Brain microvascular endothelial cell (primary cell): ENCODE measurements around the gene GTF2A2.

ENCODE experiments used
- DNase-seq: peaks from one replicate; pipeline ENCODE4 v3.0.0-alpha.2; 2020
- H3K27ac ChIP-seq: fragments of 250-450 bp; sonication (Bioruptor Pico); 2 replicates; pipeline ENCODE4 v1.5.1; 2020; ENCODE audit warnings: mild to moderate bottlenecking, moderate library complexity
- H3K27me3 ChIP-seq: fragments of 250-450 bp; sonication (Bioruptor Pico); replicated peaks from 2 replicates; pipeline ENCODE4 v1.5.1; 2020; ENCODE audit warnings: mild to moderate bottlenecking
- H3K36me3 ChIP-seq: fragments of 250-450 bp; sonication (Bioruptor Pico); replicated peaks from 2 replicates; pipeline ENCODE4 v1.5.1; 2020; ENCODE audit warnings: mild to moderate bottlenecking
- H3K4me3 ChIP-seq: 2 replicates; pipeline ENCODE4 v1.5.1; 2011; ENCODE audit warnings: low read depth, mild to moderate bottlenecking, control low read depth, low read length, moderate library complexity
- in situ Hi-C: cut with HindIII; loops from 2 replicates; pipeline ENCODE4 v1.10.0; 2017; ENCODE audit warnings: low sequenced_read_pairs, low pct_ligation_motif_present
- TF ChIP-seq, protein P1 (sequence below): IDR thresholded peaks from 2 replicates; pipeline ENCODE4 v1.5.1; 2011; ENCODE audit warnings: low read depth, mild to moderate bottlenecking, moderate library complexity, low read length, control low read depth, inconsistent platforms; ENCODE audit errors: missing control alignments

GTF2A2 gene

DNA sequence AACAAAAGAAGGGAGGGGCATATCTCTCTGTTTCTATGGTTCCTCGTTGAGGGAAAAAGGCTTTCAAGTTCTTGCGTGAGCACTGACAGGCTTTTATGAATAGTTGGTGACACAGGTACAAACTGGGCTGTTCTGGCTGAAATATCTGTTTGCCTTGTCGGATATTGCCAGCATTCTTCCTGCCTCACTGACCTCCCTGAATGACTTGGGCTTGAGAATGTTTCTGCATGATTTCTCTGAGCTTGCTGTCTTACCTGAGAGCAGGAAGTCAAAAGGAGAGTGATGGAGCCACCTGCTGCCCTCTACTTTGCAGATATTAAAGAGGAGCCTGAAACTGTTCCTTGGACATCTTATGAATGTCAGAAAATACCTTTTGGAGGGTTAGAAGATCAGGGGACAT, 40.9 kb downstream of the GTF2A2 start:
- in situ Hi-C loops, result no loop called here
- H3K27me3 ChIP-seq, result peaks cover 6% of the 10 kb centered on the region
- no peak overlapping the region for H3K4me3 ChIP-seq
- no peaks in the 10 kb centered on the region for H3K36me3 ChIP-seq
- no peak for DNase-seq
- TF ChIP-seq, protein P1, sequence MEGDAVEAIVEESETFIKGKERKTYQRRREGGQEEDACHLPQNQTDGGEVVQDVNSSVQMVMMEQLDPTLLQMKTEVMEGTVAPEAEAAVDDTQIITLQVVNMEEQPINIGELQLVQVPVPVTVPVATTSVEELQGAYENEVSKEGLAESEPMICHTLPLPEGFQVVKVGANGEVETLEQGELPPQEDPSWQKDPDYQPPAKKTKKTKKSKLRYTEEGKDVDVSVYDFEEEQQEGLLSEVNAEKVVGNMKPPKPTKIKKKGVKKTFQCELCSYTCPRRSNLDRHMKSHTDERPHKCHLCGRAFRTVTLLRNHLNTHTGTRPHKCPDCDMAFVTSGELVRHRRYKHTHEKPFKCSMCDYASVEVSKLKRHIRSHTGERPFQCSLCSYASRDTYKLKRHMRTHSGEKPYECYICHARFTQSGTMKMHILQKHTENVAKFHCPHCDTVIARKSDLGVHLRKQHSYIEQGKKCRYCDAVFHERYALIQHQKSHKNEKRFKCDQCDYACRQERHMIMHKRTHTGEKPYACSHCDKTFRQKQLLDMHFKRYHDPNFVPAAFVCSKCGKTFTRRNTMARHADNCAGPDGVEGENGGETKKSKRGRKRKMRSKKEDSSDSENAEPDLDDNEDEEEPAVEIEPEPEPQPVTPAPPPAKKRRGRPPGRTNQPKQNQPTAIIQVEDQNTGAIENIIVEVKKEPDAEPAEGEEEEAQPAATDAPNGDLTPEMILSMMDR, result no peak
- no peak overlapping the region for H3K27ac ChIP-seq

DNA sequence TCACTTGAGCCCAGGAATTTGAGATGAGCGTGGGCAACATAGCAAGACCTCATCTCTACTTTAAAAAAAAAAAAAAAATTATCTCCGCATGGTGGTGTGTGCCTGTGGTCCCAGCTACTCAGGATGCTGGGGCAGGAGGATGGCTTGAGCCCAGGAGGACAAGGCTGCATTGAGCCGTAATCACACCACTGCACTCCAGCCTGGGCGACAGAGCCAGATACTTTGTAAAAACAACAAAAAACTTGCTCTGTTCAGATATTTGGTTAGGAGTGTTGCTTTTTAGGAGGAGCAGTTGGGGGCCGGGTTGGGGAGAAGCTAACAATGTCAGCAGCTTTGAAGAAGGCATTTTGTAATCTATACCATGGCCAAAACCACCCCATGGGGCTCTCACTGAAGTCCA, 41.7 kb downstream of the GTF2A2 start:
- TF ChIP-seq, protein P1, result no peak

DNA sequence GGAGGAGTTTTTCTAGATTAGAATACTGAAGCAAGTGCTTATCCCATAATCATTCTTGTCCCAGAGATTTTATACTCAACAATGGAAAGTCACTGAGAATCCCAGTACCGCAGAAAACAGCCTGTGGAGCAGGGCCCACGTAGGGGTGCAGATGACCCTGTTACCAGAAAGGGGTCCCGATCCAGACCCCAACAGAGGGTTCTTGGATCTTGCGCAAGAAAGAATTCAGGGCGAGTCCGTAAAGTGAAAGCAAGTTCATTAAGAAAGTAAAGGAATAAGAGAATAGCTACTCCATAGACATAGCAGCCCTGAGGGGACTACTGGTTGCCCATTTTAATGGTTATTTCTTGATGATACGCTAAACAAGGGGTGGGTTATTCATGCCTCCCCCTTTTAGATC, 43.2 kb downstream of the GTF2A2 start:
- no peak overlapping the region for H3K4me3 ChIP-seq
- in situ Hi-C loops, result no loop called here
- no peaks in the 10 kb centered on the region for H3K36me3 ChIP-seq
- no peak for DNase-seq
- H3K27me3 ChIP-seq, result peaks cover 6% of the 10 kb centered on the region
- H3K27ac ChIP-seq, result no peak overlapping the region
- TF ChIP-seq, protein P1, result no peak

More for the DNA sequence above, 41.7 kb downstream of the GTF2A2 start:
- H3K27me3 ChIP-seq, result peaks cover 6% of the 10 kb centered on the region
- no peaks in the 10 kb centered on the region for H3K36me3 ChIP-seq
- no peak overlapping the region for H3K27ac ChIP-seq
- in situ Hi-C loops, result no loop called here
- no peak overlapping the region for H3K4me3 ChIP-seq
- no peak for DNase-seq

DNA sequence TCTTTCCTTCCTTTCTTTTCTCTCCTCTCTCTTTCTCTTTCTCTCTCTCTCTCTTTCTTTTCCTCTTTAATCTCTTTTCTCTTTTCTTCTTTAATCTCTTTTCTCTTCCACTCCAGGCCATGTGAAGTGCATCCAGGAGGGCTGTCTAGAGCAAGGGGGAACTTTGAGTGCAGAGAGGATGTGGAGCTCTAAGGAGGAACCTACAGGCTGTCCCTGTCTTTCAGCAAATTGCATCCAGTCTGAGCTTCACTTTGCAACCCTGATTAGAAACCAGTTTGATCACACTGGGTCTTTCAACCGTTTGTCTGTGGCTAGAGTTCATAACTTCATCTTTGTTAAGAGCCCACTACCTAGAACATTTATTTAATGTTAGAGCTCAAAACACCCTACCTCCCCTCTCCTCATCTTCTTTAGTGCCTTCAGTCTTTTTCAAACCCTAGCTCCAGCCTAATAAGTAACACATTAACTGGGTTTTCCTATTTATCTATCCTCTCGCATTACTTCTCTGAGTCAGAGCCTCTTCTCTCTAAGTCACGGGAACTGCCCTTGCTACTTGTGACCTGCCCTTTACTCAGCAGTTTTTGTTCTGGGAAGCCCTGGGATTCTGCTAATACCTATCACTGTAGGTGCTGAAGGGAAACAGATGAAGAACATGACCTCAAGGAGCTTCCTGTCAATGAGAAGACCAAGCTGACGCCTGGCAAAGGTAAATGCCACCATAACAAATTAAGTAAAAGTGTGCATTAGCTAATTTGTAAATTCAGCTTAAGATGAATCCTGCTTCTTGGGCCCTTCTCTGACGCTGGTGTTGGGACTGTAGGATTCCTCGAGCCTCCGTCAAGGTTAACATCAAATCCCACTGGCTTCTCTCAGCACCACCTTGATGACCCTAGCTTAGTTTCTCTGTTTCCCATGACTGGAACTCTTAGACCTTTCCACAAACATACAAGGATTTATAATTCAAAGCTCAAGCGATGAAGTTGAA, 45.7 kb downstream of the GTF2A2 start, which contains the start of gene GCNT3:
Gene GCNT3, plus strand, starts transcription at position 508 of the 985 bp plus-strand sequence. CDS start 6,456 bp downstream, outside the sequence.
- Histone ChIP-seq H3K27ac (no peak within 1 kb of the TSS), H3K4me3 (no peak within 1 kb of the TSS), H3K36me3 (no peaks in the 10 kb centered on the region), H3K27me3 (peaks cover 4% of the 10 kb centered on the region)
- DNase-seq, result peak; percentile 23
- in situ Hi-C loops, result no loop called here
- TF ChIP-seq, protein P1, result no peak

DNA sequence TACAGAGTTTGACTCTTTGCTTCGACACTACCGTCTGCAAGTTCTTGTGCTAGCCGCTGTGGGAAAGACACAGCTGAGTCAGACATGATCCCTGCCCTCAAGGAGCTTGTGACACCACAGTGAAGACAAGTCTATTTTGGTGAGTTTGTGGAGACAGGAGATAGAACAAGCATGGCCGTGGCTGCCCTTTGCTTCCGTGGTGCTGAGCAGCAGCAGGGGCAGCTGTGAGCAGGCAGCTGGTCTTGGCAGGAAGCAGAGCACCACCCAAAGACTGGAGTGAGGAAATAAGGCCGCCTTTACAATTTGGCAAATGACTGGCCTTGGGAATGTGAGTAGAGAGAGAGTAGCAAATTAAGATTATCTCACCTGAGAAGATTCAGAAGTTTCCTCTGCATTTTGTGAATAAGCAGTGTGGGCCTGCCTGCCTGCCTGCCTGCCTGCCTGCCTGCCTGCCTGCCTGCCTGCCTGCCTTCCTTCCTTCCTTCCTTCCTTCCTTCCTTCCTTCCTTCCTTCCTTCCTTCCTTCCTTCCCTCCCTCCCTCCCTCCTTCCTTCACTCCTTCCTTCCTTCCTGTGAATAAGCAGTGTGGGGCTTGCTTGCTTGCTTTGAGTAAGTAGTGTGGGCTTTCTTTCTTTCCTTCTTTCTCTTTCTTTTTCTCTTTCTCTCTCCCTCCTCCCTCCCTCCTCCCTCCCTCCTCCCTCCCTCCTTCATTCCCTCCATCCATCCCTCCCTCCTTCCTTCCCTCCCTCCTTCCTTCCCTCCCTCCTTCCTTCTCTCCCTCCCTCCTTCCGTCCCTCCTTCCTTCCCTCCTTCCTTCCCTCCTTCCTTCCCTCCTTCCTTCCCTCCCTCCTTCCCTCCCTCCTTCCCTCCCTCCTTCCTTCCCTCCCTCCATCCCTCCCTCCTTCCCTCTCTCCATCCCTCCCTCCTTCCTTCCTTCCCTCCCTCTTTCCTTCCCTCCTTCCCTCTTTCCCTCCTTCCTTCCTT, 47.3 kb downstream of the GTF2A2 start:
- in situ Hi-C loops, result no loop called here
- Histone ChIP-seq H3K36me3 (no peaks in the 10 kb centered on the region), H3K27me3 (no peaks in the 10 kb centered on the region), H3K27ac (no peak overlapping the region), H3K4me3 (no peak overlapping the region)
- TF ChIP-seq, protein P1, result no peak
- no peak for DNase-seq
